Left lobe of liver (tissue), 2 donors: Measurements from ENCODE around the gene MFAP4. TPM values are rescaled to one million over a fixed set of nuclear protein-coding genes. Genes with fewer than 3 reads are reported as not detected.
A peak's percentile ranks its signal among the peaks of the same experiment; 100 is the strongest.
"Not testable (repeated sequence)": the region's sequence is repeated elsewhere in the genome, so short reads cannot be mapped to it uniquely, and the experiment has no call there.

ENCODE experiments used
- ATAC-seq: fragments of 200-7000 bp; cut with Tn5 transposase; one replicate; pipeline ENCODE4 v1.9.1; 2020; ENCODE audit warnings: mild to moderate bottlenecking, moderate library complexity
- DNase-seq: peaks from one replicate; pipeline ENCODE4 v3.0.0-alpha.2; 2020; ENCODE audit warnings: low spot score
- total RNA-seq: library from RNA; stranded (reverse); gene quantifications from one replicate; pipeline ENCODE4 v1.2.1, GENCODE V29; 2021
- donor health status: DM: no; HTN: no; CAD: no; lungs with moderate emphysema.
- donor health status: DM: no; HTN: yes; CAD: no.

The MFAP4 gene
- total RNA-seq, 1 donor from 2014 or later, result 2.8 TPM

DNA sequence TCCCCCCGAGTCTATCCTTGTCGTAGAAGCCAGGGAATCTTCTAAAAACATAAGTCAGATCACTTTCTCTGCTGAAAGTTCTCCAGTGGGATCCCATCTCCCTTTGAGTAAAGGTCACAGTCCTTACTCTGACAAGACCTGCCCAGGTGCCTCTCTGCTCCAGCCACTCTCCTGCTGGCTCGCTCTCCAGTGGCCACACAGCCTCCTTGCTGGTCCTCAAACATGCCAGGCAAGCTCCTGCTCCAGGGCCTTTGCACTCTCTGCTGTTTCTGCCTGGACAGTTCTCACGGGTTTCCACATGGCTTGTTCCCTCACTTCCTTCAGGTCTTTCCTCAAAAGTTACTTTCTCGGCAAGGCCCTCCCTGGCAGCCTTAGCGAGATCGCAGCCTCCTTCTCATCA is 27.8 kb downstream of the MFAP4 start:
- ATAC-seq (no peak), DNase-seq (no peak)

DNA sequence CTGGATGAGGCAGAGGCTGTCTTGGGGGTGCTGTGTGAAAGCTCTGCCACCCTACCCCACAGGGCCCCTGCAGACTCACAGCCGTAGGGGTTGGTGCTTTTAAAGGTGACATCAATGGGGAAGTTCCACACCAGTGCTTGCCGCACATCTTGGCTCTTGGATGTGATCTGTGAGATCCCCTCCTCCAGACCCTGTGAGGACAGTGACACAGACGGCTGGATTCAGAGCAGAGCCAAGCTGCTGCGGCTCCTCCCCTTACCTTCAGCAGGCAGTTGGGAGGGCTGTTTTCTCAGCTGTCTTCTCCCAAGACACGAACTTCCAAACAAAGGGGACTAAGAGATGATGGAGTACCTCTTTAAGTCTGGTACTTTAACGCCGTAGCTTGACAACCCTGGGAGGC is 29.2 kb downstream of the MFAP4 start:
- ATAC-seq, result no peak
- DNase-seq, result no peak

GRCh38 chr17:19357351-19357750 is 29.6 kb downstream of the MFAP4 start:
- DNase-seq (no peak), ATAC-seq (no peak)

GRCh38 chr17:19354748-19355147 is 32.2 kb downstream of the MFAP4 start:
- DNase-seq (no peak), ATAC-seq (no peak)

- ATAC-seq, DNase-seq: not testable (repeated sequence)
Measured at GRCh38 chr17:19353401-19353800, 33.6 kb downstream of the MFAP4 start.

DNA sequence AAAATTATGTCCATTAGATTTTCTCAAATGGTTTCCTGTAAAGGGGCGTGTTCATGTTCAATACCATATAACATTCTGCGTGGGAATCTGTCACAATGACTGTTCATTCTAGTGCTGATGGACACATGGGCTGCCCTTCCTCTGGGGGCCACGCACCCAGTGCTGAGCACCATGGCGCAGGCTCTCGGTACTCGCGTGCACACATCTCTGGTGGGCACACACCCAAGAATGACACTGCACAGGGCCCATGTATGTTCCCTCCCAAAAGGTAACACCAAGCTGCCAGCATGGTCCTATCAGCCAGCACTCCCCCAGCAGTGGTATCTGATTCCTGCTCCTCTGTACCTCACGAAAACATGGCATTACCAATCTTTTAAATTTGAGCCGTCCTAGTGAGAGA is 38.2 kb downstream of the MFAP4 start:
- ATAC-seq (no peak), DNase-seq (peak; percentile 44)

GRCh38 chr17:19348081-19348650 is 38.8 kb downstream of the MFAP4 start:
- DNase-seq (peak; percentile 46), ATAC-seq (no peak)

DNA sequence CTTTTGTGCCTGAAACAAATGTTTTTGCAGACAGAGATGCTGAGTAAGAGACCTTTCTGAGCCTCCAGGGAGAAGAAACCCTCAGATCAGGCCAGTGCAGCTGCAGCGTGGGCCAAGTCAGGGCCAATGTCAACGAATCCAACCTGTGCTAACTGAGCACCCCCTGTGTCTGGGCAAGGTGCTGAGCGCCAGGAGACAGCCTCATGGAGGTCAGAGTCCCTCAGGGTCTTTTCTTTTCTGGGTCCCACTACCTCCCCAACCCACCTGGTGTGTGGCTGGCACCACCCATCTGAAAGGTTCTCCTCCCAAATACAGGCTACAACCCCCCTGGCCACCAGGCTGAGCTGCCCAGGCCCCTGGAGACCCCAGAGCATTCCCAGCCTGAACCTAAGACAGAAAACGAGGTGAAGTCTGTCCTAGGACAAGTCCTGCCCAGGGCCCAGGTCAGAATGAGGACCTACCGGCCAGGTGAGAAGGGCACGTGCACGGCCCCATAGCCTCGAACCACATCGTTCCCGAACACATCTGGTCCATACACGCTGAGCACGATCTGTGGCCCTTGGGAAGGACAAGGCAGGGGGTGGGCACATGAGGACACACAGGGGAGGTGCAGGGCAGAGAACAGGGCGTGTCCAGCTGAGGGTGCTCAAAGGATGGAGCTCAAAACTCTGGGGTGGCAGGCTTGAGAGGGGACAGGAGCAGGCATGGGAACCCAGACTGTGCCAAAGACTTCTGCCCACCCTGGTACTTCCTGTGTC is 39.5 kb downstream of the MFAP4 start:
- DNase-seq, result no peak

DNA sequence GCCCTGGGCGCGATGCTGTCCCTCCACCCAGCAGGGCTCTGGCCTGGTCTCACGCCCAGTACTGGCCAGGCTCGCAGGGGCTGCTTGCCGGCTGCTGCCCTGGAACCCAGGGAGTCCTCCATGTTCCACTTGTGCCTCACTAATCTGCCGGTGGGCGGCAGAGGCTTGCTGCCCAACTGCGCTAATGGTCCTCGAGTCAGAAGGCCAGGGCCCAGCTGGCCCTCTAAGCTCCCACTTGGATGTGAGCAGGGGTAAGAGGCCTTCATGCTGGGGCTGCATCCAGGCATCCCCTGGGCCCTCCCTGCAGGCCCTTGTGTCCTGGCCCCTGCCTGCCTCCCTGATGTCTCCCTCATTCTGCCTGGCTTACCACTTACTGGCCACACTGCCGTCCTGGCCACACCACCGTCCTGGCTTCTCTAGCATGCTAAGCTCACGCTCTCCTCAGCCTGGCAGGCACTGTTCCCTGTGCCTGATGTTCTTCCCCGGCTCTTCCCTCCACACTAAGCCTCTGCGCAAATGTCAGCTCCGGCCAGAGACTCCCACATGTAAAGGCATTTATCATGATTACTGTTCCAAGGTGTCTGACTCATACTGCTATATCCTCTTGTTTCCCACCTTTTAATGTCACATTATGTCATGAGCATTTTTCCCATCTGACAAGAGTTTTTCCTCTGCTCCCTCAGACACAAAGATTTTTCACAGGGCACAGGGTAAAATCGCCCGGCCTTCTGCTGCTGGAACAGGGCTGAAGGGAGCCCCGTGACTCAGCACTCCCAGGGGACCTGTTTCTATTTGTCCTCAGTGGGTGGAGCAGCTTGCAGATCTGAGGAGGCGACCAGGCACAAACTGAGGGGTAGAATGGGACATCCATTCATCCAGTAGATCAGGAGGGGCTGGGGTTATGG is 40.4 kb downstream of the MFAP4 start:
- DNase-seq (no peak), ATAC-seq (peak; percentile 3)

More for the DNA sequence above, 39.5 kb downstream of the MFAP4 start:
- no peak for ATAC-seq

DNA sequence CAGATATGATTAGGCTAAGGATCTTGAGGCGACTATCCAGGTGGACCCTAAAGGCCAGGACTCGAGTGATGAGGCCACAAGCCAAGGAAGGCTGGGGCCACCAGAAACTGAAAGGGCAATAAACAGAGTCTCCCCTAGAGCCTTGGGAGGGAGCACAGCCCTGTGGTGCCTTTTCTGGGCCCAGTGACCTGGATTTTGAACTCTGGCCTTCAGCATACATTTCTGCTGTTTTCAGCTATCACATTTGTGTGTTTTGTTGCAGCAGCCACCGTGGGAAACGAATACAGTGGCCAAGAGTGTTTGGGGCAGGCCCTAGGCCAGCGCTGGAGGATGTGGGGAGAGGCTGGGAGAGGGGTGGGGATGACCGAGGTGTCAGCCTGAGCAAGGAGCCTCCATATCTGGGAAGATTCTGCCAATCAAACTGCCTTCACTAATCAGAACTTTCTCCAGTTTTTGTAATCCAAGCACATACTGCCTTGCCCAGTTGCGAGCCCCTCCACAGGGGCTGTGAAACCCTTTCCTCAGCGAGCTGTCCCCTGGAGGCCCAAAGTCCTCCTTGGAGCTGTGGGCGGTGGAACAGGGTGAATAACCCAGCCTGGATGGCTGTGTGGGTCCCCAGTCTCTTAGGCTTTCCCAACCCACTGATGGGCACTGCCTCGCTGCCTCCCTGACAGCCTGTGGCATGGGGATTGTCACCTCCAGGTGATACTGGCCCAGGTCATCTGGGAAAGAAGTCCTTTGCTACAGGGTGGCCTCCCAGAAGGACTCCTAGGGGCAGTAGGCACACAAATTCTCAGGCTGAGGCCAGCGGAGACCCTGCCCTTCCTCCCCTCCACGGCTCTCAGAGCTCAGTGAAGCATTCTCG is 41.3 kb downstream of the MFAP4 start:
- peak; percentile 87 for DNase-seq
- ATAC-seq, result peak; percentile 48

- no peak for DNase-seq
- no peak for ATAC-seq
Measured at GRCh38 chr17:19345067-19345460, 41.9 kb downstream of the MFAP4 start.

- DNase-seq (no peak), ATAC-seq (peak; percentile 2)
Measured at GRCh38 chr17:19344311-19345066, 42.5 kb downstream of the MFAP4 start.

DNA sequence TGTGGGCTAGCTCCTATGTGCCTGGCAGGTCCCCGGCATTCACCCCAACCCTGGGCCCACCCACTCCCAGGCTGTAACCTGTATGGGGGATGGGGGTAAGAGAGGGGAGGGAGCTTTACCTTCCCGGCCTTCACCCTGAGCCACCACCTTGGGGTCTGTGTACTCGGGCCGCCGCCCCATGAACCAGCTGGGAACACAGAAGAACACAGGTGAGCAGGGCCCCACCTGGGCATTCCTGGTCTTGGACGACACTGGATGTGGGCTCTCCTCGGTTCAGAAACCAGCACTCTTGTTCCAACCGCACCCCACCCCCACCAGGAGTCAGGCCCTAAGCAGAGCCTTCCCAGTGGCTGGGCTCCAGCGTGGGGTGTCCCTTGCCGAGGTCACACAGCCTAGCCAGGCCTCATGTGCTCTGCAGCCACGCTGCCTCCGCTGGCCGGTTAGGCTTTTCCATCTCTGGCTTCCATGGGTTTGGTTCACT is 43.3 kb downstream of the MFAP4 start:
- peak; percentile 88 for DNase-seq

DNA sequence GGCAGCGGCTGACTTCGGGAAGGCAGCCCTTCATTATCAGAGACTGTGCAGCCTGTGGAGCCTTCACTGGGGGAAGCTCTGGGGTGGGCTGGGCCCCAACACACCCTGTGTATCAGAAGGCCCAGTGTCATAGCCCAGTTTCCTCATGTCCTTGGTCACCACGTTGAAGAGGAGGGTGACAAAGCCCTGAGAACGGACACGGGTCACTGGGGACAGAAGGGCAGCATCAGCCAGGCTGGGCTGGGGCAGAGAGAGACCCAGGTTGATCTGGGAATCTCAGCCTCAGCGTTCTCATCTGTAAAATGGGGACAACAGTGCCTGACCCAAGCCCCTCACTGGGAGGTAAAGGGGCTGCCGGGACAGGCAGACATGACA is 43.7 kb downstream of the MFAP4 start:
- ATAC-seq (peak; percentile 5), DNase-seq (no peak)

More for the DNA sequence above, 43.3 kb downstream of the MFAP4 start:
- peak; percentile 63 for ATAC-seq

DNA sequence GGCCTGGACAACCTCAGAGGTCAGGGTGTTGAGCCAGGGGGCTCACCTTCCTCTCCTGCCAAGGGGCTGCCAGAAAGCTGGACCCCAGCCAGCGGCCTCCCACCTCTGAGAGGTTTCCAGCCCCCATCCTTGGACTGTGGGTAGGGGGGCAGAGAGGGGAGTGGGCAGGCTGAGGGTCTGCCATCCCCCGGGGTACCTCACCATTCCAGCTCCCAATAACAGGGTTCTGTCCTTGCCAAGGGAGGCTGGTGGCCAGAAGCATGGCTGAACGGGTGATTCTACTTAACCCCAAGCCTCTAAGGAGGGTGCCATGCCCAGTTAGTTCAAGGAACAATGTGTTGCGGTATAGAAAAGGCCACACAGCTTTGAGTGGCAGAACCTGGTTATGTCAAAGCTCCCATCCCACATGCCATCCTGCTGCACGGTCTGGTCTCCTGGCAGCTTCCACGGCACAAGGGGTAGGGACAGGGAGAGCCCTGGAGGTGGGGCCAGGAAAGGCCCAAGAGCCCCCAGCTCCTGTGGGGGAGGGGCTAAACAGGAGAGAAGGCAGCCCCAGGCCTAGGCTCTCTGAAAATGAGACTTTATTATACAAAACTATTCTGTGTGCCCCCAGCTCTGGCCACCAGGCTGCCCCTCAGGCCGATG is 44.3 kb downstream of the MFAP4 start:
- DNase-seq, result no peak
- ATAC-seq, result peak; percentile 1

- ATAC-seq (no peak), DNase-seq (no peak)
Measured at GRCh38 chr17:19341641-19342610, 45.1 kb downstream of the MFAP4 start.

GRCh38 chr17:19341211-19341631 is 45.8 kb downstream of the MFAP4 start:
- no peak for DNase-seq
- no peak for ATAC-seq

DNA sequence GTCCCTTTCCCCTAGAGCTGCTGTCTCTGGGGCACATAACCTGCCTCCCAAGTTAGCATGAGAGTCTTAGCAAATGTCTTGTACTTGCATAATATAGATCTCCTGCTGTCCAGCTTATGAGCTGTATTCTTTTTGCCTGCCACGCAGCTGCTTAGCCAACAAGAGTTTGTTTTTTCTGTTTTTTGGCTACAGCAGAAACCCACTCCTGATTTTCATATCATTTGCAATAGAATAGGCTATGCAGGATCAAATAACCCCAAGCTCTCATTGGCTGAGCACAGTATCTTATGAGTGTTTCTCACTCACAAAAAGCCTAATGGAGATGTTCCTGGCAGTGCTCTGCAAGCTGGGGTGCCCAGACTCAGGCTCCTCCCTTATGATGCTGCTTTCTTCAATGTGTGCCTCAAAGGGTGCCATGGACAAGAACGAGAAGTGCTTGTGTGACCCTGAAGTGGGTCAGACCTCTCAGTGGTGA is 47.6 kb downstream of the MFAP4 start:
- ATAC-seq (no peak), DNase-seq (no peak)
